Measurements from ENCODE around the gene COL11A2.

Gene COL11A2

DNA sequence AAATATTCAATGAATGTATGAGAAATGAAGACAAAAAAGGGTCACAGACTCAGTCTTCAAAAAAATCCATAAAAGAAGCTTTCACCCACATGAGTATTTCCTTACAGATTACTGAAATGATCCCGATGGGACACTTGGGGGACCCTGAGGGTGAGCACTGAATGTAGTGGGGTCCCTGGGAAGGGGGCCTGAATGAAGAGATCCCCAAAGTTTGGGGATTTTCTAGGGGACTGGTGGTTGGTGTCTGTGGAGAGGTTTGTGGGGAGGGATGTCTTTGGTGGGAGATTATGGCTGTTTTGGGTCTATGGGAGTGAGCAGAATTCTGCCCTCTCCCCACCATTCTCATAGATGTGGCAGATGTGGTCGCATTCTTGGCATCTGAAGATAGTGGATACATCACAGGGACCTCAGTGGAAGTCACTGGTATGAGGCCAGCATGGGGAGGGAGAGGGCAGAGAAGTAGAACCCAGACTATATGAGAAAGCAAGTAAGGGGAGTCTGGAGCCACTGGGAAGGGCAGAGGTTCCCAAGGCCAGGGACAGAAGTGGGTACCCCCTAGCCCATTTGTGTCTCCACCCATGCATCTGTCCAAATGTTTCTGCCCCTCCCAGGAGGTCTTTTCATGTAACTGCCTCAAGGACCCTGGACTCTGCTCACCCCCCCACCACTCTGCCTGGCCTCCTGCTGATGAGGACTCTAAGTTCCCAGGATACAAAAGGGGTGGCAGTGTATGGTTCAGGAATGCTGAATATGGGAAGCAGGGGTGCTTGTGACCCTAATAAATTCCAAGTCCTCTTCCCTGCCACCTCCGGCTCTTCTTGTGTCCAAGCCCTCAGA lies 14.0 kb upstream of the COL11A2 start:
- no peak for DNase-seq

GRCh38 chr6:33205191-33206026 lies 13.1 kb upstream of the COL11A2 start:
- no peak for DNase-seq

DNA sequence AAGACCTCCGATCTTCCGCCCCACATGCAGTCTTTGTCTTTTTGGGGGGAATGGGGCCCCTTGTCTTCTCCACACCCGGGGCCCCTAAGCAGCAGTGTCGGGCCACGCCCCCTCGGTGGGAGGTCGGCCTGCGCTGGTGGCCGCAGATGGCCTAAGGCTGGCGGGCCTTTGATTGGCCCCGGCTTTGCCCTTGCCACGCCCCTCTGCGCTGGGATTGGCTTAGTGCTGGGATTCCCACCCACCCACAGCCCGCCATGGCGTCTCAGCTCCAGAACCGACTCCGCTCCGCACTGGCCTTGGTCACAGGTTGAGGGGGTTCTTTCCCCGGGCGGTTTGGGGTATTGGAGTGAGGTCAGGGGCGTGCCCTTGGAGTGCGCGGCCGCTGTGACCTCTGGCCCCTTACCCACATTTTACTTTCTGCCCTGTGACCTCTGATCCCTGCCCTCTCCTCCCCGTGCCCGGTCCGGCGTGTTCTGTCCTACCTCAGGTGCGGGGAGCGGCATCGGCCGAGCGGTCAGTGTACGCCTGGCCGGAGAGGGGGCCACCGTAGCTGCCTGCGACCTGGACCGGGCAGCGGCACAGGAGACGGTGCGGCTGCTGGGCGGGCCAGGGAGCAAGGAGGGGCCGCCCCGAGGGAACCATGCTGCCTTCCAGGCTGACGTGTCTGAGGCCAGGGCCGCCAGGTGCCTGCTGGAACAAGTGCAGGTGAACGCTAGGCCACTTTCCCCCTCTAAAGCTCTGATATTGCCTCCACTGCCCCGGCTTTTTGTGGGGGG lies 12.3 kb upstream of the COL11A2 start, which contains the start of gene HSD17B8:
TSS of gene HSD17B8 (plus strand) at position 241 of the 776 bp plus-strand sequence. CDS start at position 255, 14 bp downstream.
- peak; percentile 81 for DNase-seq

DNA sequence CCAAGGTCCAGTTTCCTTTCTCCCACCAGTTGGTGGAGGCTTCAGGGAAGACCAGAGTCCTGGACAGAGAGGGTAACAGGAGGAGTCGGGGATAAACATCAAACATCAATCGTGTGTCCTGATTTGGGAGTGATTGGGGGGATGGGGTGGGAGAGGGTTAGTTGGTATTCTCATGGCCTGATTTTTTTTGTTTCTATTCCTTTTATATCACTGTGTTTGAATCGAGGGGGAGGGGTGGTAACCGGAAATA lies 11.8 kb upstream of the COL11A2 start:
- no peak for DNase-seq

GRCh38 chr6:33203443-33204164 lies 11.3 kb upstream of the COL11A2 start:
- no peak for DNase-seq

DNA sequence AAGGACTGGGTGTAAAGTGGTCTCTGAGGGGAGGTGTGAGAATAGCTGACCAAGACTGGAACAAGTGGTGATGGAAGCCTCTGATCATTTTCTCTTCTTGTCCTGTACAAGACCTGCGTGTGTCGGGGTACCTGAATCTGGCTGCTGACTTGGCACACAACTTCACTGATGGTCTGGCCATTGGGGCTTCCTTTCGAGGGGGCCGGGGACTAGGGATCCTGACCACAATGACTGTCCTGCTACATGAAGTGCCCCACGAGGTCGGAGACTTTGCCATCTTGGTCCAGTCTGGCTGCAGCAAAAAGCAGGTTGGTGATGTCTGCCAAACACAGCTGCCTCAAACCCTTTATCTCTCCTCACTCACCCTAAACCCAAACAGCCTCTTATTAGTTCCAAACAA lies 10.5 kb upstream of the COL11A2 start:
- DNase-seq: no peak

- DNase-seq: no peak
Observed at GRCh38 chr6:33201935-33202334, 9.7 kb upstream of the COL11A2 start.

DNA sequence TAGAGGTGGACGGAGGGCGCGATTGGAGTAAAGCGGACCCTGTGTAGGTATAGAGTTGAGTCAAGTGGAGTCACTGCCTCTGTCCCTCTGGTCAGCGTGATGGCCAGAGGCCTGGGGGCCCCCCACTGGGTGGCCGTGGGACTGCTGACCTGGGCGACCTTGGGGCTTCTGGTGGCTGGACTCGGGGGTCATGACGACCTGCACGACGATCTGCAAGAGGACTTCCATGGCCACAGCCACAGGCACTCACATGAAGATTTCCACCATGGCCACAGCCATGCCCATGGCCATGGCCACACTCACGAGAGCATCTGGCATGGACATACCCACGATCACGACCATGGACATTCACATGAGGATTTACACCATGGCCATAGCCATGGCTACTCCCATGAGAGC lies 8.9 kb upstream of the COL11A2 start:
- DNase-seq: no peak

DNA sequence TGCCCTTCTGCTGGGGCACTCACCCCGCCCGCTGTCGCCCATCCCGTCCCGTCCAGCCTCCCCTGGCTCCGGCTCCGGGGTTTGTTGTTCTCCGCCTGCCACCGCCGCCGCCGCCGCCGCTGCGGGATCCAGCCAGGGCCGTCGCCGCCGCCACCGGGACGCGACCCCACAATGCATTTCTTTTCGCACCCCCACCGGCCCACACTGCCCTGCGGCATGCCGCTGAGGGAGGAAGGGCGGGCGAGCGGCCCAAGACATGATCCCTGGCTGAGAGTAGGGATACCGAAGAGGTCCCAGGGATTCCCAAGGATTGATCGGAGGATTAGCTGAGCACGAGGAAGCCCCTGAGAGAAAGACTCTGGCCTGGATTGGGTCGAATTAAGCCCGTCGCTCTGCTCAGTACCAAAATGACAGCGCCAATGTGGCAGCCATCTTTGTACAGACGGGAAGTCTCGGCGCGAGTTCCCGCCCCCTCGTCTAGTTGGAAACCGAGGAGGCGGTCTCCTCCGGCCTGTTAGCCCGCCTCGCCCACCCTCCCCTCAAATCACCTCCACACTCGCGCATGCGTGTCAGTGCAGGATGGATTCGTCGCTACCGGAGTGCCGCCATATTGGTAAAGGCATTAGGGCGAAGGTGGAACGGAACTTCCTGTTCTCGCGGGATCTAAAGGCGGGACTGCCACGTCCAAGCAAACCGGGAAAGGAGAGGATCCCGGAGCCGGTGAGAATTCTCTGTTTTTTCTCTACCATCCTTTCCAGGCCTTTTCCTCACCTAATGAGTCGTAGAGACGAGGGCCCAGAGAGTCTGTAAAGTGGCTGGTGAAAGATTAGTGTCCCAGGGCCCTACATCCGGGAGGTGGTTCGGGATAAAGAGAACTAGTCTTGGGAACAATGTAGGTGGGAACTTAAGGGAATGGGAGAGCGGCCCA lies 8.2 kb upstream of the COL11A2 start, which contains the start of the genes RXRB and SLC39A7:
TSS of gene RXRB (minus strand) at position 447 of the 928 bp plus-strand sequence. CDS start at position 258, 189 bp downstream.
TSS of gene SLC39A7 (plus strand) at position 649 of the 928 bp plus-strand sequence. CDS start 379 bp downstream, outside the sequence.
- DNase-seq: peak; percentile 92

GRCh38 chr6:33199687-33200218 lies 7.5 kb upstream of the COL11A2 start:
- DNase-seq: no peak

GRCh38 chr6:33198853-33199436 lies 6.7 kb upstream of the COL11A2 start:
- DNase-seq: no peak

- DNase-seq: no peak
Observed at GRCh38 chr6:33198159-33198852, 6.0 kb upstream of the COL11A2 start.

GRCh38 chr6:33197431-33198048 lies 5.3 kb upstream of the COL11A2 start:
- peak; percentile 30 for DNase-seq

DNA sequence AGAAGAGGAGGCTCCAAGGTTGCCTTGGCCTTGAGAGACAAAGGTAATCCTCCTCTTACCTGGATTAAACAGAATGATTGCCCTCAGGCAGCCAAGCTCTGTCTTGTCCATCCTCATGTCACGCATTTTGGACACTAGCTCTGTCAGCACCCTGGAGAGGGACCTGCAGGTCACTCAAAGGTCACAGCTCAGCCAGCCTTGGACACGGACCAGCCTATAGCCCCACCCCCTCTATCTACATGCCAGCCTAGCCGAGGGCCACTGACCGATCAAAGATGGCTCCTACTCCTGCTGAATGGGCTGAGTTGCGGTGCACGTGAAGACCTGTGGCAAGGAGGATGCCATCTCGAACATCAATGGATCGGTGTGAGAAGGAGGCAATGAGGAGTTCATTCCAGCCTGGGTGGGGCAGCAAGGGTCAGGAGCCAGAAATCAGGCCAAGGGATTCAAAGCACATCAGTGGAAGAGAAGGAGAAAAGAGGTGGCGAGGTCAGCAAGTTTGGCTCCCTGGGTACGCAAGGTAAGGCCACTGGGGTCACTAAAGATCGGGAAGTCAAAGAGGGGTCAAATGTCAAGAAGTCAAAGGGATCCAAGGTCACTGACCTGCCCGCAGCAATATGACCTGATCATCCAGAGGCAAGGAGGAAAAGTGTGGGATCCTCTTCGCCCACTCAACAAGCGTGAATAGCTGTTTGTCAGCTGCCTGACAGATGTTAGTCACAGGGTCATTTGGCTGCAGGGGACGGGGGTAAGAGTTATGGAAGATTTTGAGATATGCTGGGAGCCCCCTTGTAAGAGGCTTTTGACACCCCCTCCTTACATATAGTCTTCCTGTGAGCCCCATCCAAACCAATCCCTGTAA lies 3.3 kb upstream of the COL11A2 start:
- DNase-seq: no peak

DNA sequence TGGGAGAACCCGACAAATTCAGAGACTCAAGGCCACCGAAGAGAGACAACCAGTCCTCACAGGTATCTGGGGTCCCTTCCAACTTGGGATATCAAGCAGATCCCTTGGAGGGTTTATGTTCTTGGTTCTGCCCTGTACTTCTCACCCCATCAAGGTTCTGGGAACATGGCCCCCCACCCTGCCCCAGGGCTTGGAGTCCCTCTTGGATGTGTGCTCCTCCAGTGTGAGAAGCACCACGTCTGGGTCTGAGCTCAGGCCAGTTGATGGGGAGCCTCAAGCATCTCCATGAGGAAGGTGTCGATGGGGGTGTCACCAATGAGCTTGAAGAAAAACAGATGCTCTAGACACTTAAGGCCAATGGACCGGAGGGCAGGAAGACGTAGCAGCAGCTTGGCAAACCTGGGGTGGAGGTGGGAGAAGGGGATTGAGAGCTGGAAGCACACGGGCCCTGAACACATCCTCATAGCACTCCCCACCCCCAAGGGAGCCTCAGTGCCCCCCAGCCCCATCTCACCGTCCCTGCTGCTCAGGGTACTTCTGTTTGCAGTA lies 2.2 kb upstream of the COL11A2 start:
- no peak for DNase-seq

GRCh38 chr6:33193619-33194018 lies 1.4 kb upstream of the COL11A2 start:
- DNase-seq: no peak

DNA sequence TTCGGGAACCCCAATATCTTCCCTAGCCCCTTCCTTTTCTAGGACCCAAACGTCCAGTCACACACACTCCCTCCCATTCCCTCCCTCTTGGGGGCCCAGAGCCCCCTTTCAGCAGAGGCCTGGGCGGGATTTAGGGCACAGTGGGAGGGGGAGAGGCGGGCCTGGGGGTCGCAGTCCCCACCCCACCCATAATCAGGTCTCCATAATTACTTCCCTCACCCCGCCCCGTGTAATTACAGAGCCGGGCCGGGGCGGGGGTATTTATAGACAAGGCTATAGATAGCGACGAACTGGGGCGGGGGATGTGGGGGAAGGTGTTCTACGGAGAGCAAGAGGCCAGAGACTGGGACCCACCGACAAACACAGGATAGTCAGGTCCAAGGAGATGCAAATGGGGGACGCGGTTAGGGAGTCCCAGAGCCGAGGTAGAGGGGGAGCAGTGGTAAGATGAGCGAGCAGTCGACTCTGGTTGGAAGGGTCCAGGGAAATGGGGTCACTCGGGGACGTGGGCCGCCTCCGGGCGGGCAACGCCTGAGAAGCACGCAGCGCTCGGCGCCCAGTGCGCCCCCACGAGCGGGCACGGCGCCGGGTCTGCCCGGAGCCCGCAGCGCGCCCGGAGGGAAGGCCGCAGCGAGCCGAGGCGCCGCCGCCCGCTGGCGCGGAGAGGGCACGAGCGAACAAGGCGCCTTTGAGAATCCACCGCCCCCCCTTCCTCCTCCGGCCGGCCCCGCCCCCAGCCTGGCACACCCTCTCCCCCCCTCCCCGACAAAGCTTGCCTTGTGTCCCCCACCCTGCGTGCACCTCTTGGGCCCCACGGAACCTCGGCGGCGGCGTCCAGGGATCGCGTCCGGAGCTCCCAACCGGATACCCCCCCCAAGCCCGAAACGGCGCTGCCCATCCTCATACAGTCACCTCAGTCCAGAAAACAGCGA lies 670 bp upstream of the COL11A2 start:
- no peak for DNase-seq

Data from DMS 273 treated with DMSO at 0.1 percent for 48 hours (cell line).